Osteoblast (primary cell): ENCODE data around the gene TMEM219. TPM values are rescaled to one million over a fixed set of nuclear protein-coding genes. Genes with fewer than 3 reads are reported as not detected.

Experiments used
- DNase-seq: peaks from one replicate; pipeline ENCODE4 v3.0.0; 2011; ENCODE audit warnings: low spot score, mixed read lengths; ENCODE audit not compliant: insufficient read length; ENCODE audit errors: missing footprints
- H2AFZ ChIP-seq: 2 replicates; pipeline ENCODE4 v1.6.0; 2011; ENCODE audit warnings: mild to moderate bottlenecking, low read length
- H3K27ac ChIP-seq: 2 replicates; pipeline ENCODE4 v1.5.1; 2011; ENCODE audit warnings: mild to moderate bottlenecking, low read depth, low read length, moderate library complexity
- H3K27me3 ChIP-seq: 2 replicates; pipeline ENCODE4 v1.6.0; 2012; ENCODE audit warnings: mild to moderate bottlenecking, control low read depth, inconsistent platforms, low read length, moderate library complexity; ENCODE audit not compliant: insufficient read depth
- H3K36me3 ChIP-seq: 2 replicates; pipeline ENCODE4 v1.5.1; 2011; ENCODE audit warnings: mild to moderate bottlenecking, low read length, control low read depth, moderate library complexity; ENCODE audit not compliant: insufficient read depth
- H3K4me1 ChIP-seq: 2 replicates; pipeline ENCODE4 v1.5.1; 2011; ENCODE audit warnings: mild to moderate bottlenecking, low read length, control low read depth, moderate library complexity; ENCODE audit not compliant: insufficient read depth
- H3K4me2 ChIP-seq: 2 replicates; pipeline ENCODE4 v1.6.0; 2011; ENCODE audit warnings: mild to moderate bottlenecking, low read length; ENCODE audit not compliant: insufficient read depth
- H3K4me3 ChIP-seq: fragments of 200-600 bp; sonication (generic); 3 replicates; pipeline ENCODE4 v1.5.1; 2012; ENCODE audit warnings: mild to moderate bottlenecking, low read length, inconsistent platforms; ENCODE audit not compliant: insufficient read depth
- H3K79me2 ChIP-seq: 2 replicates; pipeline ENCODE4 v1.6.0; 2012; ENCODE audit warnings: mild to moderate bottlenecking, low read length, control low read depth, inconsistent platforms; ENCODE audit not compliant: insufficient read depth
- H3K9me3 ChIP-seq: 2 replicates; pipeline ENCODE4 v1.5.1; 2011; ENCODE audit warnings: low read depth, low read length, control low read depth
- H4K20me1 ChIP-seq: 2 replicates; pipeline ENCODE4 v1.6.0; 2012; ENCODE audit warnings: mild to moderate bottlenecking, low read length, control low read depth; ENCODE audit not compliant: insufficient read depth
- total RNA-seq: library from RNA; depleted of rRNA; stranded (reverse); fragments of >200 nt; gene quantifications from 2 replicates; pipeline ENCODE4 v1.2.3, GENCODE V29; 2012
- TF ChIP-seq, protein P1 (sequence below): IDR thresholded peaks from 2 replicates; pipeline ENCODE4 v1.5.1; 2011; ENCODE audit warnings: mild to moderate bottlenecking, low read depth, low read length, moderate library complexity; ENCODE audit errors: extremely low read depth

TMEM219 gene
- total RNA-seq, 1 donor, result 84.0 TPM

DNA sequence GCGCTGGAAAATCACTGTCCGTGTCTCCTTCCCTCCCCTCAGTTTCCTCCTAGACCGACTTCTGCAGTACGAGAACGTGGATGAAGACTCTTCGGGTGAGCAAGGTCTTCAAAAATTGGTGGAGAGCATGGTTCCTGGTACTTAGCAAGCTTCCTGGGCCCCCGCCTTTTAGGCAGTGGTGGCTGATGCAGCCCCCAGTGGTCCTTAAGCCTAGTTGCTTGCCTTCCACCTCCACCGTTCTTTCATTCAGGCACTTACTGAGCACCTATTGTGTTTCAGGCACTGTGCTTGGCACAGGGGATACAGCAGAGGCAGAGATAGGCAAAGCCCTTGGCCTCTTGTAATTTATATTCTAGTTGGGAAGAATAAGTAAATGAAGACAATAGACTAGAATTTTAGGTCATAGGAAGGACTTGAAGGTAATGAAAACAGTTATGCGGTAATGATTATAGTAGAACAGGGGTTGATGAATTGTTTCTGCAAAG lies 34.9 kb downstream of the TMEM219 start:
- peaks cover 11% of the 10 kb centered on the region for H3K79me2 ChIP-seq
- peak overlapping the region; percentile 98 for H3K4me2 ChIP-seq
- TF ChIP-seq, protein P1, sequence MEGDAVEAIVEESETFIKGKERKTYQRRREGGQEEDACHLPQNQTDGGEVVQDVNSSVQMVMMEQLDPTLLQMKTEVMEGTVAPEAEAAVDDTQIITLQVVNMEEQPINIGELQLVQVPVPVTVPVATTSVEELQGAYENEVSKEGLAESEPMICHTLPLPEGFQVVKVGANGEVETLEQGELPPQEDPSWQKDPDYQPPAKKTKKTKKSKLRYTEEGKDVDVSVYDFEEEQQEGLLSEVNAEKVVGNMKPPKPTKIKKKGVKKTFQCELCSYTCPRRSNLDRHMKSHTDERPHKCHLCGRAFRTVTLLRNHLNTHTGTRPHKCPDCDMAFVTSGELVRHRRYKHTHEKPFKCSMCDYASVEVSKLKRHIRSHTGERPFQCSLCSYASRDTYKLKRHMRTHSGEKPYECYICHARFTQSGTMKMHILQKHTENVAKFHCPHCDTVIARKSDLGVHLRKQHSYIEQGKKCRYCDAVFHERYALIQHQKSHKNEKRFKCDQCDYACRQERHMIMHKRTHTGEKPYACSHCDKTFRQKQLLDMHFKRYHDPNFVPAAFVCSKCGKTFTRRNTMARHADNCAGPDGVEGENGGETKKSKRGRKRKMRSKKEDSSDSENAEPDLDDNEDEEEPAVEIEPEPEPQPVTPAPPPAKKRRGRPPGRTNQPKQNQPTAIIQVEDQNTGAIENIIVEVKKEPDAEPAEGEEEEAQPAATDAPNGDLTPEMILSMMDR, result no peak
- H3K27me3 ChIP-seq, result no peaks in the 10 kb centered on the region
- H3K36me3 ChIP-seq, result peaks cover 27% of the 10 kb centered on the region
- peak overlapping the region; percentile 96 for H3K27ac ChIP-seq
- H3K4me1 ChIP-seq, result peaks cover 19% of the 10 kb centered on the region
- peak overlapping the region; percentile 93 for H3K4me3 ChIP-seq
- no peak for DNase-seq
- H4K20me1 ChIP-seq, result peaks cover 4% of the 10 kb centered on the region
- H2AFZ ChIP-seq, result peak overlapping the region; percentile 86
- H3K9me3 ChIP-seq, result no peaks in the 10 kb centered on the region

DNA sequence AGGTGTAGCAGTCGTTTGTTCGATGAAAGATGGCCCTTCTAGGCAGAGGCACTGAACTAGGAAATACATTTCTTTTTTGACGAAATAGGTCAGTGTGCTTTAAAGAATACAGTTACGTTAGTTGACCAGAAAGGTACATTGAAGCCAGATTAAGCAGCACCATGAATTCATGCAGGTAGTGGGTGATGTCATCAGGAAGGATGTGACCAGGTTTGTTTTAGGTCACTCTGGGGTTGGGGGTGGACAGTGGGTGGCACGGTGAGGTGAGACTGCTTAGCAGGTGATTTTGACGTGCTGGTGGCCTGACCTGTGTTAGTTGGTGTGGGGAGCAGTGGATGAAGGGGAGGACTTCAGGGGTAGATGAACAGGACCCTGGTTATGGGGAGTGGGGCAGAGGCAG lies 37.7 kb downstream of the TMEM219 start:
- H3K9me3 ChIP-seq, result no peaks in the 10 kb centered on the region
- H3K27ac ChIP-seq, result no peak overlapping the region
- no peaks in the 10 kb centered on the region for H3K27me3 ChIP-seq
- TF ChIP-seq, protein P1, result no peak
- no peak for DNase-seq
- peaks cover 4% of the 10 kb centered on the region for H4K20me1 ChIP-seq
- no peak overlapping the region for H3K4me2 ChIP-seq
- H3K36me3 ChIP-seq, result peaks cover 9% of the 10 kb centered on the region
- no peak overlapping the region for H2AFZ ChIP-seq
- H3K4me3 ChIP-seq, result no peak overlapping the region
- peaks cover 11% of the 10 kb centered on the region for H3K79me2 ChIP-seq
- H3K4me1 ChIP-seq, result peaks cover 15% of the 10 kb centered on the region

DNA sequence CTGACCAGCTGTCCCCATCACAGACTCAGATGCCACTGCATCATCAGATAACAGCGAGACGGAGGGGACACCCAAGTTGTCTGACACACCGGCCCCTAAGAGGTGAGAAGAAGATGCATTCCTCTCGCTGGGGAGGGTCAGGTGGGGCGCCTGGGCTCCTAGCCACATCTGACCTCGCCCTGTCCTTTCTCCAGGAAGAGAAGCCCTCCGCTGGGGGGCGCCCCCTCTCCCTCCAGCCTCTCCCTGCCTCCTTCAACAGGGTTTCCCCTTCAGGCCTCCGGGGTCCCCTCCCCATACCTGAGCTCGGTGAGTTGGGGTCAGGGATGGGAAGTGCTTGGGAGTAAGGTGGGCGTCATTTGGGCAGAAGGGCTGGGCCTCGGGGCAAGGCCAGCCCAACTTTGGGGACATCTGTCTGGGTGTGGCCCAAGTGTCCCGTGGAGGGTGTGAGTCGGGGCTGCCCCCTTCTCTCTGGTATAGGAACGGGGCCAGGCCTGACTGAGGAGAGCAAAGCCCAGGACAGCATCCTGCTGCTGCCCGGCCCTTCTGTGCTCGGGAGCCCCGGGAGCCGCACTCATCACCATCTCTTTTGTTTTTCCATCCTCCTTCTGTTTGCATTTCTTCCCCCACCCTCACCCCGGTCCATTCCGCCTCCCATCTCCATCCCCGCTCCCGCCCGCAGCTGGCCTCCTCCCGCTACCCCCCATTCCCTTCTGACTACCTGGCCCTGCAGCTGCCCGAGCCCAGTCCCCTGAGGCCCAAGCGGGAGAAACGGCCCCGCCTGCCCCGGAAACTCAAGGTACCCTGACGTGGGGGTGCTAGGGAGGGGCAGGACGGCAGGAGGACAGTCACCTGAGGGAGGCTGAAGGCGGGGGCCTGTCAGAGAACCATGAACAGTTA lies 39.1 kb downstream of the TMEM219 start:
- H3K4me2 ChIP-seq, result no peak overlapping the region
- no peaks in the 10 kb centered on the region for H3K9me3 ChIP-seq
- peaks cover 11% of the 10 kb centered on the region for H3K79me2 ChIP-seq
- no peak overlapping the region for H2AFZ ChIP-seq
- no peak overlapping the region for H3K4me3 ChIP-seq
- peaks cover 9% of the 10 kb centered on the region for H3K36me3 ChIP-seq
- TF ChIP-seq, protein P1, result no peak
- no peaks in the 10 kb centered on the region for H3K27me3 ChIP-seq
- peaks cover 4% of the 10 kb centered on the region for H4K20me1 ChIP-seq
- H3K27ac ChIP-seq, result no peak overlapping the region
- DNase-seq, result peak; percentile 88
- H3K4me1 ChIP-seq, result peaks cover 8% of the 10 kb centered on the region

DNA sequence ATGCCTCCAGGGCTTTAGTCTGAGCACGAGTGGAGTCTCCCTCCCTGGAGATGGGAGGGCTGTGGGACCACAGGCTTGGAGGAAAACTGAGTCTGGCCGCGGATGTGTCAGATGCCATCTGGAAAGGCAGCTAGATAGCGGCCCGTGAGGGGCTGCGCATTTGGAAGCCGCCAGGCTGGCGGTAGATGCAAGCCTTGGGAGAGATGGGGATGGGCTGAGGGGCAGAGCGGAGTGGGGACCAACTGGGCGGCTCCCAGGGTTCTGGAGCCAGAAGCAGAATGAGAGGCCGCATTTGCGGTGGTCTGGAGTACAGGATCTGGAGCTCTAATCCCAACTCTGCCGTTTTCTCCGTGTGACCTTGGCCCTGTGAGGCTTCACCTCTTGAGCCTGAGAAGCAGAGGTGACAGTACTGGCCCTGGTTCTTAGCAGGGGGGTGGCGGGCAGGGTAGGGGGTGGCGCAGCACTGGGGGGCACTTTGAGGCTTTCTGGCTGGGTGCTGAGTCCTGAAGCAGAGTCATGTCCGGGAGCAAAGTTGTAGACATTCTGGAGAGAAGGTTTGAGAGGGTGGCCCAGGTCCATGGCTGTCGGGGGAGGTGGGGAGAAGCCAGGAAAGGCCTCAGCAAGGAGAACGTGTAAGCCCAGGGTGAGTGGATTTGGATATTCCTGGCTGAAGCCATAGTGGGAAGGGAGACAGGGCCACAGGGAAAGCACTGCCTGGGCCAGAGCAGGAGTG lies 40.9 kb downstream of the TMEM219 start:
- H3K36me3 ChIP-seq, result peaks cover 9% of the 10 kb centered on the region
- TF ChIP-seq, protein P1, result no peak
- H3K4me3 ChIP-seq, result no peak overlapping the region
- peaks cover 4% of the 10 kb centered on the region for H4K20me1 ChIP-seq
- no peak overlapping the region for H3K4me2 ChIP-seq
- no peaks in the 10 kb centered on the region for H3K4me1 ChIP-seq
- no peak overlapping the region for H3K27ac ChIP-seq
- no peaks in the 10 kb centered on the region for H3K27me3 ChIP-seq
- no peaks in the 10 kb centered on the region for H3K79me2 ChIP-seq
- DNase-seq, result peak; percentile 68
- no peaks in the 10 kb centered on the region for H3K9me3 ChIP-seq
- H2AFZ ChIP-seq, result no peak overlapping the region
